DOHH2 (cell line): ENCODE data around the gene PPP1R3F.

Source experiments
- CTCF ChIP-seq: fragments of 200-600 bp; sonication (generic); IDR thresholded peaks from one replicate; pipeline ENCODE4 v1.5.1; 2014; ENCODE audit warnings: antibody characterized with exemption, mild to moderate bottlenecking, low read depth, low read length; ENCODE audit not compliant: poor library complexity, severe bottlenecking
- EZH2phosphoT487 ChIP-seq: fragments of 200-600 bp; sonication (generic); IDR thresholded peaks from 2 replicates; pipeline ENCODE4 v1.6.1; 2017; ENCODE audit warnings: borderline replicate concordance, mild to moderate bottlenecking, antibody characterized with exemption, low read length, moderate library complexity, mixed read lengths

DNA sequence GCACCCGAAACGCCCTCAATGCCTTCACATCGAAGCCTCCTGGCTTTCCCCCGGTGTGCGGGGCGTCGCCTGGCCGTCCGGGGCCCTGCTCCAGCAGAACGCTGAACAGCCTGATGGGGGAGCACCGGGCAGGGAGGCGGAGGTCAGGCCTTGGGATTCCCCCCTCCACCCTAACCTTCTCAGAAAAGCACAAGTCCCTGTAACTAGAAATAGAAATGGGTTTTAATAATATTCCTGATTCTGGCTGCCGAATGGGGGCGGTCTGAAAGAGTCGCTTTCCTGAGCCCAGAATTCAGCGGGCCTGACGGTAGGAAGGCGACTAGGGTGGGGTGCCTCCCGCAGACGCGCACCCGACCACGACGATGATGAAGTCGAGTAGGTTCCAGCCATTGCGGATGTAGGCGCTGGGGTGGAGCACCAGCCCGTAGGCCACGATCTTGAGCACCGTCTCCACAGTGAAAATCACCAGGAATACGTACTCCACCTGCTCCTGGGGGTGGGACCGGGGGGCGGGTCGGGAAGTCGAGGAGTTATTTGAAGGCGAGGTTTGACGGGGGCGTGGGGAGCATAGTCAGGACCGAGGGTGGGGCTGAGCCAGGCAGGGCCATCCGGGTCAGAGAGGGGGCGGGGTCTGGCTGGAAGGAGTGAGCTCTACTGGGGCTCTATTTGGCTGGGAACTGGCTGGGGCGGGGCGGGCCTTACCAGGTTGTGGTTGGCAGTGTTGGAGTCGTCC is 38.9 kb upstream of the PPP1R3F start:
- TF ChIP-seq CTCF (no peak), EZH2phosphoT487 (no peak)
